GM21737 (cell line): ENCODE data around the gene SGSM2.

Experiments
- ATAC-seq: cut with Tn5 transposase; IDR thresholded peaks from one replicate; pipeline ENCODE4 v1.9.1; 2021; ENCODE audit warnings: mild to moderate bottlenecking, moderate library complexity; ENCODE audit not compliant: unreplicated experiment

The SGSM2 gene

GRCh38 chr17:2366747-2367494 lies 29.6 kb downstream of the SGSM2 start:
- no peak for ATAC-seq

GRCh38 chr17:2368359-2368758 lies 31.1 kb downstream of the SGSM2 start:
- ATAC-seq, result no peak

GRCh38 chr17:2369039-2369438 lies 31.7 kb downstream of the SGSM2 start:
- ATAC-seq, result no peak

GRCh38 chr17:2369551-2370210 lies 32.4 kb downstream of the SGSM2 start:
- no peak for ATAC-seq

- no peak for ATAC-seq
Observed at GRCh38 chr17:2370211-2370589, 32.9 kb downstream of the SGSM2 start.

GRCh38 chr17:2371183-2372130 lies 34.2 kb downstream of the SGSM2 start:
- no peak for ATAC-seq

- ATAC-seq, result no peak
Observed at GRCh38 chr17:2372180-2372579, 34.9 kb downstream of the SGSM2 start.

- ATAC-seq, result no peak
Observed at GRCh38 chr17:2372681-2373080, 35.4 kb downstream of the SGSM2 start.

- ATAC-seq, result no peak
Observed at GRCh38 chr17:2373179-2373578, 35.9 kb downstream of the SGSM2 start.

- ATAC-seq, result no peak
Observed at GRCh38 chr17:2374549-2375285, 37.4 kb downstream of the SGSM2 start.

- no peak for ATAC-seq
Observed at GRCh38 chr17:2375406-2375805, 38.1 kb downstream of the SGSM2 start.

GRCh38 chr17:2376107-2376506 lies 38.8 kb downstream of the SGSM2 start:
- no peak for ATAC-seq

- no peak for ATAC-seq
Observed at GRCh38 chr17:2377659-2378058, 40.4 kb downstream of the SGSM2 start.

GRCh38 chr17:2378905-2379304 lies 41.6 kb downstream of the SGSM2 start:
- no peak for ATAC-seq

- no peak for ATAC-seq
Observed at GRCh38 chr17:2379489-2380225, 42.4 kb downstream of the SGSM2 start.

- no peak for ATAC-seq
Observed at GRCh38 chr17:2380226-2380922, 43.1 kb downstream of the SGSM2 start.

GRCh38 chr17:2380950-2381649 lies 43.8 kb downstream of the SGSM2 start:
- no peak for ATAC-seq

GRCh38 chr17:2383628-2384167 lies 46.4 kb downstream of the SGSM2 start:
- no peak for ATAC-seq
